NOMO-1 treated with DMSO at 0.1 percent for 48 hours (cell line): ENCODE measurements around the gene PAX2.

Experiments
- DNase-seq: peaks from one replicate; lab custom pipeline; 2025; ENCODE audit not compliant: unreplicated experiment; lab: John Stamatoyannopoulos, UW

Gene PAX2

DNA sequence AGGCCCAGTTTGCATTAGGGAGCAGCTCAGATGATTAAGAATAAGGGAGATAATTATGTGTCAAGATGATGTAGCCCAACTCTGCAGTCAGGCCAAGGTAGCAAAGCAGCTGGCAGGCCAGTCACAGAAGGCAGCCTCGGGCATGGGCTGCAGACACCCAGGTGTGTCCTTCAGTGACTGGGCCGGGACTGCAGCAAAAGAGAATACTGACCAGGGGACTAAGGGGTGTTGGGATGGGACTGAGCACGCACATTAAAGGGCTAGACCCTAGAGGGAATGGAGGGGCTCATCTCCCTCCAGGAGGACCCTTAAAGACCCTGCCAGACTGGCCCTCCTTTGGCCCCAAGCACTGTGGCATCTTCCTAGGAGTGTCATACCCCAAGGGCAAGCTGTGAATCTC, 38.7 kb downstream of the PAX2 start:
- no peak for DNase-seq

GRCh38 chr10:100786591-100786990, 41.2 kb downstream of the PAX2 start:
- no peak for DNase-seq

DNA sequence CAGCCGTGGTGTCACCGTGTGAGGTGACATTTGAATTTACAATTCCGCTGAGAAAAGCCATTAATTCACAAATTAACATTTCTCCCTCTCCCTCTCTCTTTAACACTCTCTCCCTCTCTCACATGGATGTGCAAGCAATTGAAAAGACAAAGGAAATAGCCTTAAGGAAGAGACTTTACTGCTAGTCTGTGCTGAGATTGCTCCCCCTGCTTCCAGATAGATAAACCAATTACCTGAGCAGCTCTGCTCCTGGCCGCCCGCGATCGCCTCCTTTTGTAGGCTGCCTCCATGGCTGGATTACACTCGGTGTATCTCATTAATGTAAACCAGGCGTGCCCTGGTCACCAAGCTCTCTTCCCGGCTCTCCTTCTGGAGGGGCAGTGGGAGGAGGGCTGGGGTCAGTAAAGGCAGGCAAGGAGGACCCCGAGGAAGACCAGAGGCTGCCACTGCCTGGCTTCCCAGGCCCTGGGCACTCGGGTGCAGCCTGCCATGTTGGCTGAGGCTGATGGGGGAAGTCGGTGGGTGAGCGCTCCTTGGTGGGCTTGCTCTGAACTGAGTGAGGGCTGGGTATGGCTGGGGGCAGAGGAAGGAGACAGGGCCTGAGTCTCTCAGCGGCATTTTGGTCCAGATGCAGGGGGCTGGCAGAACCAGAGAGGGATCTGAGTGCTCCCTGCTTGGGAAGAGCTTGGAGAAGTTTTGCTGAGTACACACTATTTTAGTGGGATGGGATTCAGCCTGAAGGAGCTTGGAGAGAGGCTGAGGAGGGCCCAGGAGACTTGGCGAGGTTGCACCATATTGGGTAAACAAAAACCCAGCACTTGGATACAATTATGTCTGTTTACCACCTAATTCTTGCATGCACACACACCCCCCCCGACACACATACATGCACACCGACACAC, 42.9 kb downstream of the PAX2 start:
- no peak for DNase-seq

GRCh38 chr10:100790761-100791208, 45.4 kb downstream of the PAX2 start:
- no peak for DNase-seq

DNA sequence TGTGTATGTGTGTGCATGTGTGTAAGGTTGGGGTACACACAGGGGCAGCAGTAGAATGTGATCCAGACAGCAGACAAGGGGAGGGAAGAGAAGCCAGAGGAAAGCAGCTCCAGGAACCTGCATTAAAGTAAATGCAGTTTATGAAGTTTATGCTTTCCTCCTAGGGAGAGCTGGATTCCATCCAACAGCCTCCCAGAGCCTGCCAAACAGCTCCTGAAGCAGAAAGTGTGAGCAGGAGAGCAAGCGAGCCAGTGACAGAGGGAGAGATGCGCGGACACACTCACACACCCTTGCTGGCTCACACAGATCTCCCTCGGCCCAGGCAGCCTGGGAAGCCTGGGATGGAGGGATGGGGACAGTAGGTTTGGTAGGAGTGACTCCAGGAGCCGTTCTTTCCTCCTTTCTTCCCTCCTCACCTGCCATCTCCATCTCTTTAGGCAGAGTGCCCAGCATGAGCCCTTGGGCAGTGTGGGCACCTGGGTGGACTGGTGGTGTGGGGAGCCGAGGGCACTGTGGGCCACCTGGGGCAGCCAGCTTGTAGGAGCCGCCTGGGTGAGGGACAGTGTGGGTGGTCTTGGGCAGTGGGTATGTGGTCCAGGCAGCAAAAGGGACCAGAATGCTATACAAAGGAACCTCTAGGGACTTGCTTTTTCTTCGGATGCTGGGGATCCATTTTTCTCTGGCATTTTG, 46.1 kb downstream of the PAX2 start:
- DNase-seq, result no peak

GRCh38 chr10:100792574-100792973, 47.2 kb downstream of the PAX2 start:
- DNase-seq, result no peak

GRCh38 chr10:100793055-100793454, 47.7 kb downstream of the PAX2 start:
- no peak for DNase-seq

DNA sequence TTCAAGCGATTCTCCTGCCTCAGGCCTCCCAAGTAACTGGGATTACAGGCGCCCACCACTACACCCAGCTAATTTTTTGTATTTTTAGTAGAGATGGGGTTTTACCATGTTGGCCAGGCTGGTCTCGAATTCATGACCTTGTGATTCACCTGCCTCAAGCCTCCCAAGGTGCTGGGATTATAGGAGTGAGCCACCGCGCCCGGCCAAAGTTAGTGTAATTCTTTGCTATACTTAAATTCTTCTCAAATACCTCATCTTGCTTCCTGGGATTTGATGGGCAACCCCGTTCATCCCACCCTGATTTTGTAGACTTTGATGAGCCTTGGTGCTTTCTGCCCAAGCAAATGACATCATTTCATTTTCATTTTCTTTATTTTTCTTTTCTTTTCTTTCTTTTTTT, 54.5 kb downstream of the PAX2 start:
- no peak for DNase-seq

- DNase-seq, result no peak
Measured at GRCh38 chr10:100800931-100801330, 55.5 kb downstream of the PAX2 start.

DNA sequence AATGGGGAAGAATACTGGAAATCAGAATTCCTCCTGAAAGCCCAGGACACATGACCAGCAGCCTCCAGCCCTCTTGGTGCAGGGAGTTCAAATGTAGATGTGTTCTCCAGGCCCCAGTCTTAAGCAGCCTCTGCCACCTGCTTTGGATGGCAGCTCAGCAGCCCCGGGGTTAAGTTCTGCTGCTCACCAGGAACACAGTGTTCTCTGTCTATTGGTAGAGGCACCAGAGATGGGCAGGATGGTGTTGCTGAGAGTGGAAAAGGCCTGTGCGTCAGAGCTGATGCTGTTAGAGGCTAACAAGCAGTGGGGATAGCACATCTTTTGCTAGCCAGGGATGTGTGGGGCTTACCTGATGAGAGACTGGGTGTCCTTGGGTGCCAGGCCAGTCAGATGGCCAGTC, 56.8 kb downstream of the PAX2 start:
- DNase-seq, result no peak

GRCh38 chr10:100802607-100803006, 57.2 kb downstream of the PAX2 start:
- no peak for DNase-seq

GRCh38 chr10:100803492-100803891, 58.1 kb downstream of the PAX2 start:
- DNase-seq, result no peak

GRCh38 chr10:100803908-100804307, 58.5 kb downstream of the PAX2 start:
- DNase-seq, result no peak

GRCh38 chr10:100805543-100806355, 60.4 kb downstream of the PAX2 start:
- DNase-seq, result no peak

DNA sequence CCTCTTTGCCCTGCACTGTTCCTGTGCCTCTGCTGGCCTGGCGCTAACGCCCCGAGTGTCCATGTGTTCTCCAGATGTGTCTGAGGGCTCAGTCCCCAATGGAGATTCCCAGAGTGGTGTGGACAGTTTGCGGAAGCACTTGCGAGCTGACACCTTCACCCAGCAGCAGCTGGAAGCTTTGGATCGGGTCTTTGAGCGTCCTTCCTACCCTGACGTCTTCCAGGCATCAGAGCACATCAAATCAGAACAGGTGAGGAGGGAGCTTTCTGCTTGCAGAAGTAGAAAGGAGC, 60.9 kb downstream of the PAX2 start:
- DNase-seq, result no peak

DNA sequence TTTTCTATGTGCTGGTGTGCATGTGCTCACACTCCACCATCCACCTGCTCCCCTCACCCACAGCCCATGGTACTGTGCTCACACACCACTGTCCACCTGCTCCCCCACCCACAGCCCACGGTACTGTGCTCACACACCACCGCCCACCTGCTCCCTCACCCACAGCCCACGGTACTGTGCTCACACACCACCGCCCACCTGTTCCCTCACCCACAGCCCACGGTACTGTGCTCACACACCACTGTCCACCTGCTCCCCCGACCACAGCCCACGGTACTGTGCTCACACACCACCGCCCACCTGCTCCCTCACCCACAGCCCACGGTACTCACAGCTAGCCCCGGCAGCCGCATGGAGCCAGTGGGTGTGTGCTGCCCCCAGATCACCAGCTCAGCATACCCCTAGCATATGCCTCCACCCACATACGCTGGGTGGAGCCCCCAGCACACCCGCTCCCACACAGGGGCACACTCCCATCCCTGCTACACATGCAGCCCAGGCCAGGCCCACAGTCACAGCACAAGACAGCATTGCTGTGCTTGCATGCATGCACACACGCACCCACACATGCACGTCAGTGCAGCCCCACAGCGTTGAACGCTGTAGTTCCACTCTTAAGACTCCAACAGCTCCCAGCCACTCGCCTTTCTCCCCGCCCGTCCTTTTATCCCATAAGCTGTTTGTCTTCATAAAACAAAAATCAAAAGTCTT, 62.0 kb downstream of the PAX2 start:
- no peak for DNase-seq

GRCh38 chr10:100808876-100809275, 63.5 kb downstream of the PAX2 start:
- DNase-seq, result no peak

- no peak for DNase-seq
Measured at GRCh38 chr10:100810091-100810834, 64.9 kb downstream of the PAX2 start.

DNA sequence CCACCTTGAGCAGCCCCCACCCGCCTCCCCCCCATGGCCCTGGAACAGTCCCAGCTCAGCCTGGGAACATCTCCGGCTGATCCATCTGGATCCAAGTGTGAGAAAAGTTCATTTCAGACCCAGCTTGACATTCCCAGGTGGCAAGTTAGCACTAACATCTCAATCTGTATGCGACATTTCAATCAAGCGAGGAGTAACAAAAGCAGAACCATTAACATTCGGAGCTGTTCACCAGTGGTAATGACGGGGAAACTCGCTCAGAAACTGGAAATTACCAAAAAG, 65.4 kb downstream of the PAX2 start:
- no peak for DNase-seq

- DNase-seq, result no peak
Measured at GRCh38 chr10:100811261-100811660, 65.9 kb downstream of the PAX2 start.
